Caco-2 (cell line): Measurements from ENCODE around the gene SEC14L1. TPM values are rescaled to one million over a fixed set of nuclear protein-coding genes. Genes with fewer than 3 reads are reported as not detected.

Source experiments
- BruUV-seq: library from RNA; stranded (reverse); fragments of 400-500 nt; replicated peaks from 2 replicates; lab custom pipeline; 2021; lab: Mats Ljungman, UMichigan
- CTCF ChIA-PET: fragments of 300-600 bp; sonication (Branson Sonifier 250); formaldehyde crosslinking; loops from one replicate; lab custom pipeline; 2022; ENCODE audit warnings: antibody characterized with exemption; lab: Charles Lee
- POLR2A ChIA-PET: fragments of 300-600 bp; sonication (Branson Sonifier 250); formaldehyde crosslinking; loops from one replicate; lab custom pipeline; 2022; ENCODE audit warnings: antibody characterized with exemption; lab: Charles Lee
- DNase-seq, 2 experiments: peaks; one replicate each; pipeline versions ENCODE4 v3.0.0 to v3.0.0-alpha.2; 2020 to 2022
- H3K27me3 ChIP-seq: replicated peaks from 2 replicates; pipeline ENCODE4 v1.6.0; 2011; ENCODE audit warnings: low read length; ENCODE audit not compliant: control insufficient read depth, insufficient read depth
- H3K36me3 ChIP-seq: 2 replicates; pipeline ENCODE4 v1.5.1; 2011; ENCODE audit warnings: low read length; ENCODE audit not compliant: control insufficient read depth, insufficient read depth
- H3K4me1 ChIP-seq: fragments of 250-450 bp; sonication (Bioruptor Pico); 2 replicates; pipeline ENCODE4 v1.5.1; 2020; ENCODE audit warnings: mild to moderate bottlenecking
- H3K4me3 ChIP-seq: 2 replicates; pipeline ENCODE4 v1.5.1; 2011; ENCODE audit warnings: low read depth, mild to moderate bottlenecking, control low read depth, low read length
- H3K9me3 ChIP-seq: fragments of 250-450 bp; sonication (Bioruptor Pico); 2 replicates; pipeline ENCODE4 v1.5.1; 2020; ENCODE audit warnings: mild to moderate bottlenecking, moderate library complexity
- H3K27ac Mint-ChIP-seq: one replicate; pipeline ENCODE4 v1.8.0; 2022; ENCODE audit warnings: mixed read lengths; ENCODE audit not compliant: unreplicated experiment
- H3K27me3 Mint-ChIP-seq: one replicate; pipeline ENCODE4 v1.8.0; 2022; ENCODE audit warnings: mixed read lengths; ENCODE audit not compliant: insufficient read depth, unreplicated experiment
- H3K36me3 Mint-ChIP-seq: one replicate; pipeline ENCODE4 v1.8.0; 2022; ENCODE audit warnings: mild to moderate bottlenecking, mixed read lengths; ENCODE audit not compliant: insufficient read depth, unreplicated experiment
- H3K4me1 Mint-ChIP-seq: one replicate; pipeline ENCODE4 v1.8.0; 2022; ENCODE audit warnings: low read depth, mixed read lengths; ENCODE audit not compliant: unreplicated experiment
- H3K4me3 Mint-ChIP-seq: one replicate; pipeline ENCODE4 v1.8.0; 2022; ENCODE audit warnings: mild to moderate bottlenecking, moderate library complexity, mixed read lengths; ENCODE audit not compliant: unreplicated experiment
- H3K9me3 Mint-ChIP-seq: one replicate; pipeline ENCODE4 v1.8.0; 2022; ENCODE audit warnings: mixed read lengths; ENCODE audit not compliant: unreplicated experiment
- intact Hi-C: fragments of 100-400 bp; cut with micrococcal nuclease; formaldehyde crosslinking; loops from one replicate; pipeline ENCODE4 v1.10.0; 2022; ENCODE audit not compliant: unreplicated experiment
- total RNA-seq: library from RNA; stranded (reverse); gene quantifications from 2 replicates; pipeline ENCODE4 v1.2.3, GENCODE V29; 2022
- TF ChIP-seq, protein P1 (sequence below), 2 experiments: fragments of 200-600 bp in 1 of 2; IDR thresholded peaks; 1 replicate in 1 of 2; 2 replicates in 1 of 2; pipeline versions ENCODE4 v1.5.1 to v1.8.0; 2011 to 2022; ENCODE audit warnings: antibody characterized with exemption in 1 of 2, control low read depth in 1 of 2, inconsistent platforms in 1 of 2, low read depth in 1 of 2, low read length in 1 of 2, mild to moderate bottlenecking in 1 of 2, moderate library complexity in 1 of 2; ENCODE audit not compliant: insufficient read depth in 1 of 2, severe bottlenecking in 1 of 2, unreplicated experiment in 1 of 2

The SEC14L1 gene
- total RNA-seq, 1 experiment from 2014 or later, result 92.0 TPM

DNA sequence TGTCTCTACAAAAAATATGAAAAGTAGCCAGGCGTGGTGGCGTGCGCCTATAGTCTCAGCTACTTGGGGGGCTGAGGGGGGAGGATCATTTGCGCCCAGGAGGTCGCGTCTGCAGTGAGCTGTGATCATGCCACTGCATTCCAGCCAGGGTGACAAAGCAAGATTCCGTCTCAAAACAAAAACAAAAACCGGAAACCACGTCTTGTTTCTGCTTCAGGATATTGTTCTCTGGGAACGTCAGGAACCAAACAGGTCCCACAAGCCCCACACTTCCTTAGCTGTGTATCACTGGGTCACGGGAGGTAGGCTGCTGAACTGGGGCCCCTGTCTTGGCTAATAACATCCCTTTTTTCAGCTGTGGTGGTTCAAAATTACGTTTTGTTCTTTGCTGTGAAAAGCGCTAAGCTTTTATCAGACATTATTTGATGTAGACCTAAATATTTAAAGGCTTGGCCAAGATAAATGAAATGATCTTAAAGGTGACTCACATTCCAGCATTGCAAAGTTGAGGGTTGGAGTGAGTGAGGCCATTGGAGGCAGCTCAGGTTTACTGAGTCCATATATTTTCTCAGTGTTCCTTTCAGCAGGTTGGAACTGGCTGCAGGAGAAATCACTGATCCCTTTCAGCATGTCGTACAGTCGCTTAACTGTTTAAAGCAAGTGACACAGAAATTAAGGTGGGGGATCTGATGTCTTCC lies 16.4 kb upstream of the SEC14L1 start:
- peak overlapping the region; percentile 84 for H3K27ac Mint-ChIP-seq
- CTCF ChIA-PET, result interaction anchor here (0.6 kb wide), 1 partner anchor 75 kb away, joined by 8 read pairs; no protein-coding TSS in a partner anchor
- no peak overlapping the region for H3K4me3 ChIP-seq

DNA sequence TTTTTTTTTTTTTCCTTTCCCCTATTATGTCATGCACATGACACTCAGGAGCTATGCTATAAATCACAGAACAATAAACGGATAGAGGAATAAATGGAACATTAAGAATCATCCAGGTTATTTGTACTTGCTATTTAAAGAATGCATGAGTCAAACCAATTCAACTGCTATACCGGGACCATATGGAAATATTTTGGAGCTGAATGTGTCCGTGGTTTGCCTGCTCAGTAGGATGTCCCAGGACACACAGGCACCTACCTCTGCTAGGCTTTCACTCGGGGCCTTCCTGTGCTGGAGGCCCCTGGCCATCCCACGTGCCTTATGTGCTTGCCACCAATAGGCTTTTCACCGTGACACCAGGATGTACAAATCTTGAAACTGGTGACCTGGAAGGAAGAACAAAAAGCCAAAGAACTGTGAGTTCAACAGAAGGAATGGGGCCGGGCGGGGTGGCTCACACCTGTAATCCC lies 15.3 kb upstream of the SEC14L1 start:
- intact Hi-C loops, result no loop called here
- CTCF ChIA-PET, result interaction anchor here (0.6 kb wide), 1 partner anchor 89 kb away, joined by 4 read pairs; no protein-coding TSS in a partner anchor
- no TSS peak for BruUV-seq
- Mint-ChIP-seq H3K36me3 (peaks cover 13% of the 10 kb centered on the region), H3K27ac (peak overlapping the region; percentile 84), H3K27me3 (no peaks in the 10 kb centered on the region), H3K4me1 (peaks cover 34% of the 10 kb centered on the region), H3K9me3 (no peaks in the 10 kb centered on the region), H3K4me3 (no peak overlapping the region)
- peak in 1 of 2 experiments; percentile 53 for DNase-seq
- no peaks in the 10 kb centered on the region for H3K27me3 ChIP-seq
- TF ChIP-seq, protein P1, sequence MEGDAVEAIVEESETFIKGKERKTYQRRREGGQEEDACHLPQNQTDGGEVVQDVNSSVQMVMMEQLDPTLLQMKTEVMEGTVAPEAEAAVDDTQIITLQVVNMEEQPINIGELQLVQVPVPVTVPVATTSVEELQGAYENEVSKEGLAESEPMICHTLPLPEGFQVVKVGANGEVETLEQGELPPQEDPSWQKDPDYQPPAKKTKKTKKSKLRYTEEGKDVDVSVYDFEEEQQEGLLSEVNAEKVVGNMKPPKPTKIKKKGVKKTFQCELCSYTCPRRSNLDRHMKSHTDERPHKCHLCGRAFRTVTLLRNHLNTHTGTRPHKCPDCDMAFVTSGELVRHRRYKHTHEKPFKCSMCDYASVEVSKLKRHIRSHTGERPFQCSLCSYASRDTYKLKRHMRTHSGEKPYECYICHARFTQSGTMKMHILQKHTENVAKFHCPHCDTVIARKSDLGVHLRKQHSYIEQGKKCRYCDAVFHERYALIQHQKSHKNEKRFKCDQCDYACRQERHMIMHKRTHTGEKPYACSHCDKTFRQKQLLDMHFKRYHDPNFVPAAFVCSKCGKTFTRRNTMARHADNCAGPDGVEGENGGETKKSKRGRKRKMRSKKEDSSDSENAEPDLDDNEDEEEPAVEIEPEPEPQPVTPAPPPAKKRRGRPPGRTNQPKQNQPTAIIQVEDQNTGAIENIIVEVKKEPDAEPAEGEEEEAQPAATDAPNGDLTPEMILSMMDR (IDR thresholded peaks at IDR 0.05; ENCODE audit: insufficient read depth in 1 of 2, low read depth in 1 of 2, low read length in 1 of 2, severe bottlenecking in 1 of 2, unreplicated experiment in 1 of 2), result no peak
- peaks cover 45% of the 10 kb centered on the region for H3K4me1 ChIP-seq
- no peaks in the 10 kb centered on the region for H3K9me3 ChIP-seq
- H3K36me3 ChIP-seq, result no peaks in the 10 kb centered on the region
- H3K4me3 ChIP-seq, result no peak overlapping the region
- POLR2A ChIA-PET, result interaction anchor here (0.5 to 1.6 kb wide), 2 partner anchors 15 to 388 kb away, joined by 3 to 6 read pairs; partner anchors contain the start of gene SEC14L1

More for the DNA sequence above, 16.4 kb upstream of the SEC14L1 start:
- H3K36me3 ChIP-seq, result no peaks in the 10 kb centered on the region
- H3K4me1 ChIP-seq, result peaks cover 51% of the 10 kb centered on the region
- Mint-ChIP-seq H3K9me3 (no peaks in the 10 kb centered on the region), H3K36me3 (peaks cover 13% of the 10 kb centered on the region), H3K4me3 (no peak overlapping the region), H3K27me3 (no peaks in the 10 kb centered on the region), H3K4me1 (peaks cover 40% of the 10 kb centered on the region)
- H3K9me3 ChIP-seq, result 0 out of 2 replicates have a peak, but pooled peaks cover 3% of the 10 kb centered on the region
- intact Hi-C loops, result loop anchor here (5.0 kb wide), 1 partner anchor 37 kb away; no protein-coding TSS in a partner anchor
- H3K27me3 ChIP-seq, result no peaks in the 10 kb centered on the region
- TF ChIP-seq, protein P1 (IDR thresholded peaks at IDR 0.05; ENCODE audit: insufficient read depth in 1 of 2, low read depth in 1 of 2, low read length in 1 of 2, severe bottlenecking in 1 of 2, unreplicated experiment in 1 of 2), result no peak
- no peak for DNase-seq
- no TSS peak for BruUV-seq
- POLR2A ChIA-PET, result interaction anchor here (1.0 to 1.6 kb wide), 2 partner anchors 16 to 36 kb away, joined by 3 to 6 read pairs; partner anchors contain the start of gene SEC14L1

DNA sequence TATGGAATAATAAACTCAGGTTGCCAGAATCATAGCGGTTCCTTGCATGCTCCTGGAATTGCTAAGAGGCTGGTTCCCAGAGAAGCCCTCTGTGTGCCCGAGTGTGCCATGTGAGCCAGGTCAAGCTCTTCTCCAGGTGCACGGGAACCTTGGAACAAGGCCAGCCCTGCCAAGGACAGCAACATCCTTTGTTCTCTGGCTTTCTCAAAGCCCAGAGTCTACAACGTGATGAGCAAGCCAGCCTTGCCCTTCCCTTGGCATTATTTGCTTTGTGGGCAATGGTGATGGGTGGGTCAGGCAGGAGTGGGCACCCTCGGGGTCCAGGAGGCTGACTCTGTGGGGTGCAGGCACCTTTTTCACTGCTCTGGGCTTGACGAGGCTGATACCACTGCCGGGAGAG lies 14.2 kb upstream of the SEC14L1 start:
- no peaks in the 10 kb centered on the region for H3K27me3 ChIP-seq
- H3K4me3 Mint-ChIP-seq, result no peak overlapping the region
- no peak for DNase-seq
- peak overlapping the region; percentile 84 for H3K27ac Mint-ChIP-seq
- peaks cover 26% of the 10 kb centered on the region for H3K4me1 Mint-ChIP-seq
- ChIA-PET CTCF (interaction anchor here (1.0 kb wide), 1 partner anchor 22 kb away, joined by 3 read pairs; no protein-coding TSS in a partner anchor), POLR2A (no interaction called here)
- TF ChIP-seq, protein P1 (IDR thresholded peaks at IDR 0.05; ENCODE audit: insufficient read depth in 1 of 2, low read depth in 1 of 2, low read length in 1 of 2, severe bottlenecking in 1 of 2, unreplicated experiment in 1 of 2), result no peak
- no peaks in the 10 kb centered on the region for H3K36me3 ChIP-seq
- no TSS peak for BruUV-seq
- intact Hi-C loops, result no loop called here
- H3K27me3 Mint-ChIP-seq, result no peaks in the 10 kb centered on the region
- peaks cover 5% of the 10 kb centered on the region for H3K36me3 Mint-ChIP-seq
- no peak overlapping the region for H3K4me3 ChIP-seq
- H3K9me3 Mint-ChIP-seq, result no peaks in the 10 kb centered on the region
- no peaks in the 10 kb centered on the region for H3K9me3 ChIP-seq
- H3K4me1 ChIP-seq, result peaks cover 34% of the 10 kb centered on the region
